Right lobe of liver (tissue), 4 donors: ENCODE results near the gene MEIG1.
"Not testable (repeated sequence)": the region's sequence is repeated elsewhere in the genome, so short reads cannot be mapped to it uniquely, and the experiment has no call there.

Source experiments
- POLR2A ChIP-seq: fragments of 450-650 bp; IDR thresholded peaks from one replicate; pipeline ENCODE4 v1.6.1; 2017; ENCODE audit warnings: antibody characterized with exemption, mild to moderate bottlenecking
- TF ChIP-seq, protein P1 (sequence below), 4 donors: fragments of 200-600 bp in 3 of 4; fragments of 450-650 bp in 1 of 4; IDR thresholded peaks; one replicate each; pipeline versions ENCODE4 v1.5.1 to v1.8.0; 2016 to 2022; ENCODE audit warnings: antibody characterized with exemption in 4 of 4, mild to moderate bottlenecking in 2 of 4
- donor health status: DM: no; HTN: no; CAD: no.
- donor health status: DM: no; HTN: no; CAD: no.
- donor health status: DM: no; HTN: yes; CAD: no.

- TF ChIP-seq, protein P1, sequence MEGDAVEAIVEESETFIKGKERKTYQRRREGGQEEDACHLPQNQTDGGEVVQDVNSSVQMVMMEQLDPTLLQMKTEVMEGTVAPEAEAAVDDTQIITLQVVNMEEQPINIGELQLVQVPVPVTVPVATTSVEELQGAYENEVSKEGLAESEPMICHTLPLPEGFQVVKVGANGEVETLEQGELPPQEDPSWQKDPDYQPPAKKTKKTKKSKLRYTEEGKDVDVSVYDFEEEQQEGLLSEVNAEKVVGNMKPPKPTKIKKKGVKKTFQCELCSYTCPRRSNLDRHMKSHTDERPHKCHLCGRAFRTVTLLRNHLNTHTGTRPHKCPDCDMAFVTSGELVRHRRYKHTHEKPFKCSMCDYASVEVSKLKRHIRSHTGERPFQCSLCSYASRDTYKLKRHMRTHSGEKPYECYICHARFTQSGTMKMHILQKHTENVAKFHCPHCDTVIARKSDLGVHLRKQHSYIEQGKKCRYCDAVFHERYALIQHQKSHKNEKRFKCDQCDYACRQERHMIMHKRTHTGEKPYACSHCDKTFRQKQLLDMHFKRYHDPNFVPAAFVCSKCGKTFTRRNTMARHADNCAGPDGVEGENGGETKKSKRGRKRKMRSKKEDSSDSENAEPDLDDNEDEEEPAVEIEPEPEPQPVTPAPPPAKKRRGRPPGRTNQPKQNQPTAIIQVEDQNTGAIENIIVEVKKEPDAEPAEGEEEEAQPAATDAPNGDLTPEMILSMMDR (IDR thresholded peaks at IDR 0.05), result not testable (repeated sequence)
- TF ChIP-seq POLR2A, result not testable (repeated sequence)
Observed at GRCh38 chr10:14942950-14943338, 16.2 kb upstream of the MEIG1 start.
